NB4 (cell line): ENCODE results near the gene NDUFS6.

Experiments
- MYC ChIP-seq: IDR thresholded peaks from 2 replicates; pipeline ENCODE4 v1.6.1; 2011; ENCODE audit warnings: low read depth, low read length
- POLR2A ChIP-seq: IDR thresholded peaks from 2 replicates; pipeline ENCODE4 v1.6.1; 2011; ENCODE audit warnings: mild to moderate bottlenecking; ENCODE audit not compliant: insufficient read length; ENCODE audit errors: extremely low read depth
- TF ChIP-seq, protein P1 (sequence below): IDR thresholded peaks from one replicate; pipeline ENCODE4 v1.5.1; 2012; ENCODE audit warnings: low read depth, low read length

DNA sequence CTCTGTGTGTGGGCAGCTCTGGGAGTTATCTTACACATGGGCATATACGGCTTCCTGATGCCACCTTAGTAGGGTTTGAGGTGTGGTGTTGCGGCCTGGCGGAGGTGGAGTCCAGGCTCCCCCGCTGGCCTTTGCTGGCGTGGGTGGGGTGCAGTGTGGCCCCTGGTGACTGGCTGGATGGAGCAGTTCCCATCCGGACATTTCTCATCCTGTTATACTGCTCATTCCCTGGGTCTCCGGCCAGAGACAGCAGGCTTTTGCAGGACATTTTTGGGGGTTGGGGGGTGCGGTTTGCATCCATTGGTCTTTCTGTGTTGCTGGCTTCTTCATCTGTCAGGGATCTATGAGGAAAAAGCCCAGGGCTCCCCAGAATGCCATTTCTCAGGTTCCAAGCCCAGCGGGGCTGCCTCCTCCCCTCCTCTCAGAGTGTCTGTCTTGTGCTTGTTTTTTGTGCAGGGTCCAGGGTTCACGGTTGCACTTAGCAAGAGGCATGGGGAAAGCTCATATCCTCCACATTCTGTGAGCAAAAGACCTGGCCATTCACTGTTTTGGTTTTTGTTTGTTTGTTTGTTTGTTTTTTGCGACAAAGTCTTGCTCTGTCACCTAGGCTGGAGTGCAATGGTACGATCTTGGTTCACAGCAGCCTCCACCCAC lies 22.3 kb downstream of the NDUFS6 start:
- TF ChIP-seq, protein P1, sequence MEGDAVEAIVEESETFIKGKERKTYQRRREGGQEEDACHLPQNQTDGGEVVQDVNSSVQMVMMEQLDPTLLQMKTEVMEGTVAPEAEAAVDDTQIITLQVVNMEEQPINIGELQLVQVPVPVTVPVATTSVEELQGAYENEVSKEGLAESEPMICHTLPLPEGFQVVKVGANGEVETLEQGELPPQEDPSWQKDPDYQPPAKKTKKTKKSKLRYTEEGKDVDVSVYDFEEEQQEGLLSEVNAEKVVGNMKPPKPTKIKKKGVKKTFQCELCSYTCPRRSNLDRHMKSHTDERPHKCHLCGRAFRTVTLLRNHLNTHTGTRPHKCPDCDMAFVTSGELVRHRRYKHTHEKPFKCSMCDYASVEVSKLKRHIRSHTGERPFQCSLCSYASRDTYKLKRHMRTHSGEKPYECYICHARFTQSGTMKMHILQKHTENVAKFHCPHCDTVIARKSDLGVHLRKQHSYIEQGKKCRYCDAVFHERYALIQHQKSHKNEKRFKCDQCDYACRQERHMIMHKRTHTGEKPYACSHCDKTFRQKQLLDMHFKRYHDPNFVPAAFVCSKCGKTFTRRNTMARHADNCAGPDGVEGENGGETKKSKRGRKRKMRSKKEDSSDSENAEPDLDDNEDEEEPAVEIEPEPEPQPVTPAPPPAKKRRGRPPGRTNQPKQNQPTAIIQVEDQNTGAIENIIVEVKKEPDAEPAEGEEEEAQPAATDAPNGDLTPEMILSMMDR = no peak
- TF ChIP-seq MYC (no peak), POLR2A (no peak)
